Smooth muscle cell (in vitro differentiated cells): ENCODE data around the gene FAHD2A. TPM values are rescaled to one million over a fixed set of nuclear protein-coding genes. Genes with fewer than 3 reads are reported as not detected.

Experiments used
- DNase-seq: peaks from one replicate; lab custom pipeline; 2025; ENCODE audit not compliant: unreplicated experiment; lab: John Stamatoyannopoulos, UW
- H2AFZ ChIP-seq: fragments of 200-600 bp; sonication (generic); 2 replicates; pipeline ENCODE4 v1.6.0; 2016; ENCODE audit warnings: antibody characterized with exemption, low read depth, mild to moderate bottlenecking
- H3F3A ChIP-seq: fragments of 200-600 bp; sonication (generic); 2 replicates; pipeline ENCODE4 v1.6.0; 2017; ENCODE audit warnings: antibody characterized with exemption, low read depth
- H3K27ac ChIP-seq: fragments of 200-600 bp; sonication (generic); 2 replicates; pipeline ENCODE4 v1.5.1; 2016; ENCODE audit warnings: low read depth, mild to moderate bottlenecking
- H3K27me3 ChIP-seq: fragments of 200-600 bp; sonication (generic); 2 replicates; pipeline ENCODE4 v1.6.1; 2016; ENCODE audit warnings: low read depth, mild to moderate bottlenecking
- H3K36me3 ChIP-seq: fragments of 200-600 bp; sonication (generic); 2 replicates; pipeline ENCODE4 v1.5.1; 2016; ENCODE audit warnings: low read depth
- H3K4me1 ChIP-seq: fragments of 200-600 bp; sonication (generic); 2 replicates; pipeline ENCODE4 v1.5.1; 2016; ENCODE audit warnings: low read depth
- H3K4me2 ChIP-seq: fragments of 200-600 bp; sonication (generic); 2 replicates; pipeline ENCODE4 v1.6.0; 2016; ENCODE audit warnings: mild to moderate bottlenecking
- H3K4me3 ChIP-seq: fragments of 200-600 bp; sonication (generic); 2 replicates; pipeline ENCODE4 v1.5.1; 2016; ENCODE audit warnings: mild to moderate bottlenecking
- H3K79me2 ChIP-seq: fragments of 200-600 bp; sonication (generic); 2 replicates; pipeline ENCODE4 v1.6.0; 2016; ENCODE audit warnings: low read depth, mild to moderate bottlenecking
- H3K9ac ChIP-seq: fragments of 200-600 bp; sonication (generic); 2 replicates; pipeline ENCODE4 v1.6.0; 2016; ENCODE audit warnings: low read depth
- H3K9me3 ChIP-seq: fragments of 200-600 bp; sonication (generic); replicated peaks from 2 replicates; pipeline ENCODE4 v1.5.1; 2016; ENCODE audit warnings: low read depth
- H4K20me1 ChIP-seq: fragments of 200-600 bp; sonication (generic); 2 replicates; pipeline ENCODE4 v1.6.0; 2016; ENCODE audit warnings: low read depth
- WGBS: methylation state at CpG from one replicate; pipeline ENCODE4 v1.1.7; 2016; ENCODE audit warnings: low lambda C conversion rate; 5-methylcytosine and 5-hydroxymethylcytosine counted together
- polyA plus RNA-seq: library from polyadenylated mRNA; unstranded; fragments of >200 nt; fragmentation: Nextera tagmentation; extraction: Ambion mirVana; gene quantifications from 2 replicates; pipeline ENCODE4 v1.2.1, GENCODE V29; 2016
- total RNA-seq: library from RNA; depleted of rRNA; stranded (reverse); fragments of >200 nt; gene quantifications from 2 replicates; pipeline ENCODE4 v1.2.3, GENCODE V29; 2014
- TF ChIP-seq, protein P1 (sequence below): fragments of 200-600 bp; sonication (generic); IDR thresholded peaks from 2 replicates; pipeline ENCODE4 v1.5.1; 2017; ENCODE audit warnings: borderline replicate concordance, mild to moderate bottlenecking, antibody characterized with exemption; ENCODE audit not compliant: insufficient read depth, poor library complexity, severe bottlenecking

Gene FAHD2A
- total and polyA plus RNA-seq, 2 experiments from 2014 or later, result 32.2 to 44.6 TPM

DNA sequence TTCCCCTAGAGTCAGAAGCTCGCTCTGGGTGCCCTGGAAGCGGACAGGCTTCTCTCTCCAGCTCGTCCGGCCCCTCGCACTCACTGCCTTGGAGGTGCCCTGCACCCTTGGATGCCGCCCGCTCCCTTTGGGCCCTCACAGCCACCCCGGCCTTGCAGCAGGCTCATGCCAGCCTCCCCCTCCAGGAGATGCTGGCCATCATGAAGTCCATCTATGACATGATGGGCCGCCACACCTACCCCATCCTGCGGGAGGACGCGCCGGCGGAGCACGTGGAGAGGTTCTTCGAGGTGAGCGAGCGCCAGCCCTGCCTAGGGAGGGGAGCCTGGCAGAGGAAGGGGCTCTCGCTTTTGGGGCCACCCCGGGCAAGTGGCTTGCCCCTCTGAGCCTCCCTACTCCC, 20.3 kb upstream of the FAHD2A start:
- Histone ChIP-seq H3K4me2 (no peak overlapping the region), H3K36me3 (no peaks in the 10 kb centered on the region), H3K79me2 (no peaks in the 10 kb centered on the region), H4K20me1 (no peaks in the 10 kb centered on the region), H3K9ac (no peak overlapping the region), H3F3A (no peaks in the 10 kb centered on the region), H3K4me1 (no peaks in the 10 kb centered on the region), H3K27ac (no peak overlapping the region), H3K9me3 (no peaks in the 10 kb centered on the region), H3K27me3 (no peaks in the 10 kb centered on the region), H2AFZ (no peak overlapping the region), H3K4me3 (no peak overlapping the region)
- no peak for DNase-seq
- TF ChIP-seq, protein P1, sequence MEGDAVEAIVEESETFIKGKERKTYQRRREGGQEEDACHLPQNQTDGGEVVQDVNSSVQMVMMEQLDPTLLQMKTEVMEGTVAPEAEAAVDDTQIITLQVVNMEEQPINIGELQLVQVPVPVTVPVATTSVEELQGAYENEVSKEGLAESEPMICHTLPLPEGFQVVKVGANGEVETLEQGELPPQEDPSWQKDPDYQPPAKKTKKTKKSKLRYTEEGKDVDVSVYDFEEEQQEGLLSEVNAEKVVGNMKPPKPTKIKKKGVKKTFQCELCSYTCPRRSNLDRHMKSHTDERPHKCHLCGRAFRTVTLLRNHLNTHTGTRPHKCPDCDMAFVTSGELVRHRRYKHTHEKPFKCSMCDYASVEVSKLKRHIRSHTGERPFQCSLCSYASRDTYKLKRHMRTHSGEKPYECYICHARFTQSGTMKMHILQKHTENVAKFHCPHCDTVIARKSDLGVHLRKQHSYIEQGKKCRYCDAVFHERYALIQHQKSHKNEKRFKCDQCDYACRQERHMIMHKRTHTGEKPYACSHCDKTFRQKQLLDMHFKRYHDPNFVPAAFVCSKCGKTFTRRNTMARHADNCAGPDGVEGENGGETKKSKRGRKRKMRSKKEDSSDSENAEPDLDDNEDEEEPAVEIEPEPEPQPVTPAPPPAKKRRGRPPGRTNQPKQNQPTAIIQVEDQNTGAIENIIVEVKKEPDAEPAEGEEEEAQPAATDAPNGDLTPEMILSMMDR, result no peak
- 91% methylated on average over 20 of the region's 20 CpGs for WGBS

DNA sequence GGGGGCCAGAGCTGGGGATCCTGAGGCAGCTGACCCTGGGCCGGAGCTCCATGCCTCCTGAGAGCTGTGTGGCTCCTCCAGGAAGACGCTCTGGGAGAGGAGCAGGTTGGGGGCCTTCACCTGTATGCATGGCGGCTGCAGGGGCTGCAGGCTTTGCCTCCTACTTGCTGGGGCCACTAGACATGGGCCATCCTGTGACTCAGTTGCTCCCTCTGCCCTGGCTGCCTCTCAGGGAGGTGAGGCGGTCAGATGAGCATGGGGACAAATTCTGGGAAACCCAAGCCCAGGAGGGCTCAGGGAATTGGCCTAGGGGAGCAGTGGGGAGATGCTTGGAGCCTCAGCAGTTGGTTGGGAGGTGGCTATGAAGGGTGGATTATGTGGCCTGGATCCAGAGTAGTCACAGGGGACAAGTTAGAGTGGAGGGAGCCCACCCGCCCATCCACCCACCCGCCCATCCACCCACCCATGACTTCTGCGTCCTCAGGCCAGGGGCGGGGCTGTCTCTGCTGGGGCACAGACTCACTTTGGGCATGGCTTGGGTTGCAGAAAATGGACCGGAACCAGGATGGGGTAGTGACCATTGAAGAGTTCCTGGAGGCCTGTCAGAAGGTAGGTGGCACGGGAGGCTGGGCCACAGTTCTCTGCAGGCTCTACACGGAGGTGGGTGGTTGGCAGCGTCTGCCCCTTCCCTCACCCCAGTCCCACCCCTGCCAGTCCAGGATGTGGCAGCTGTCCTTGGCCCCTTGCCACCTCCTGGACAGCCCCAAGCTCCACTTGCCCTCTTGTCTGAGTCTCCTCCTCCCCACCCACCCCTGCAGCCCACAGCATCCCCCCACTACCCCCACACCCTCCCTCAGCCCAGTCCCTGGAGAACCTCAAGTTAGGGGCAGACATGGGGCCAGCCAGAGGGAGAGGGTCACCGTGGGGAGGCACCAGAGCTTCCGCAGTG, 19.5 kb upstream of the FAHD2A start:
- Histone ChIP-seq H3K27me3 (no peaks in the 10 kb centered on the region), H3K9ac (no peak overlapping the region), H4K20me1 (no peaks in the 10 kb centered on the region), H3K9me3 (no peaks in the 10 kb centered on the region), H3K27ac (no peak overlapping the region), H3K36me3 (no peaks in the 10 kb centered on the region), H3F3A (no peaks in the 10 kb centered on the region), H3K4me3 (no peak overlapping the region), H2AFZ (no peak overlapping the region), H3K4me2 (no peak overlapping the region), H3K79me2 (no peaks in the 10 kb centered on the region), H3K4me1 (no peaks in the 10 kb centered on the region)
- DNase-seq, result no peak
- TF ChIP-seq, protein P1, result no peak
- 80% methylated on average over 12 of the region's 14 CpGs for WGBS

DNA sequence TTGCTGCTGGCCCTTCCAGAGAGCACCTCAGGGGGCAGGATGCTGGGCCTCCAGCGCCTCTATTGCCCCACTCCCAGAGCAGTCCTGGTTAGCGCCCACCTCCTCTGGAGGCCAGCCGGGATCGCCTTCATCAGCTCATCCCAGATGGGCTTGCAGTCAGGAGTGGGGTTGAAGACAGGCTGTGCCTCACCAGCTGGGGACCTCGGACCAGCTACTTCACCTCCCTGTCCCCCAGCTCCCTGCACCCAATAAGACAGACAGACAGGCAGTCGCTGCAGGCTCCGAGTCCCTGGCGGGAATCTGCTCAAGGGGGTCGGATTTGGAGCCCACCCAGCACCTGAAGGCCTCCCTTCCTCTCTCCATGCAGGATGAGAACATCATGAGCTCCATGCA, 18.9 kb upstream of the FAHD2A start:
- Histone ChIP-seq H3K27ac (no peak overlapping the region), H3K9ac (no peak overlapping the region), H3K4me1 (no peaks in the 10 kb centered on the region), H3K9me3 (no peaks in the 10 kb centered on the region), H3K4me2 (no peak overlapping the region), H3F3A (no peaks in the 10 kb centered on the region), H3K4me3 (no peak overlapping the region), H3K36me3 (no peaks in the 10 kb centered on the region), H4K20me1 (no peaks in the 10 kb centered on the region), H3K79me2 (no peaks in the 10 kb centered on the region), H2AFZ (no peak overlapping the region), H3K27me3 (no peaks in the 10 kb centered on the region)
- TF ChIP-seq, protein P1, result no peak
- WGBS, result 92% methylated on average over 9 of the region's 9 CpGs
- no peak for DNase-seq
